Thyroid gland (tissue), 4 donors: ENCODE measurements around the gene TMA7B.

Experiments used
- POLR2A ChIP-seq, 2 donors: fragments of 450-650 bp; IDR thresholded peaks; one replicate each; pipeline ENCODE4 v1.6.1; 2017; ENCODE audit warnings: antibody characterized with exemption in 2 of 2, mild to moderate bottlenecking in 2 of 2, moderate library complexity in 1 of 2
- TF ChIP-seq, protein P1 (sequence below), 6 experiments: fragments of 200-600 bp in 3 of 6; fragments of 450-650 bp in 3 of 6; sonication (generic) in 3 of 6; IDR thresholded peaks; one replicate each; pipeline ENCODE4 v1.5.1; 2016 to 2019; ENCODE audit warnings: antibody characterized with exemption in 6 of 6, mild to moderate bottlenecking in 2 of 6, inconsistent platforms in 1 of 6, moderate library complexity in 1 of 6

GRCh38 chr22:39925273-39925672, 34.9 kb upstream of the TMA7B start:
- TF ChIP-seq POLR2A (IDR thresholded peaks at IDR 0.05): no peak
- TF ChIP-seq, protein P1, sequence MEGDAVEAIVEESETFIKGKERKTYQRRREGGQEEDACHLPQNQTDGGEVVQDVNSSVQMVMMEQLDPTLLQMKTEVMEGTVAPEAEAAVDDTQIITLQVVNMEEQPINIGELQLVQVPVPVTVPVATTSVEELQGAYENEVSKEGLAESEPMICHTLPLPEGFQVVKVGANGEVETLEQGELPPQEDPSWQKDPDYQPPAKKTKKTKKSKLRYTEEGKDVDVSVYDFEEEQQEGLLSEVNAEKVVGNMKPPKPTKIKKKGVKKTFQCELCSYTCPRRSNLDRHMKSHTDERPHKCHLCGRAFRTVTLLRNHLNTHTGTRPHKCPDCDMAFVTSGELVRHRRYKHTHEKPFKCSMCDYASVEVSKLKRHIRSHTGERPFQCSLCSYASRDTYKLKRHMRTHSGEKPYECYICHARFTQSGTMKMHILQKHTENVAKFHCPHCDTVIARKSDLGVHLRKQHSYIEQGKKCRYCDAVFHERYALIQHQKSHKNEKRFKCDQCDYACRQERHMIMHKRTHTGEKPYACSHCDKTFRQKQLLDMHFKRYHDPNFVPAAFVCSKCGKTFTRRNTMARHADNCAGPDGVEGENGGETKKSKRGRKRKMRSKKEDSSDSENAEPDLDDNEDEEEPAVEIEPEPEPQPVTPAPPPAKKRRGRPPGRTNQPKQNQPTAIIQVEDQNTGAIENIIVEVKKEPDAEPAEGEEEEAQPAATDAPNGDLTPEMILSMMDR (IDR thresholded peaks at IDR 0.05): no peak
